ENCODE results near the gene GPC3.

DNA sequence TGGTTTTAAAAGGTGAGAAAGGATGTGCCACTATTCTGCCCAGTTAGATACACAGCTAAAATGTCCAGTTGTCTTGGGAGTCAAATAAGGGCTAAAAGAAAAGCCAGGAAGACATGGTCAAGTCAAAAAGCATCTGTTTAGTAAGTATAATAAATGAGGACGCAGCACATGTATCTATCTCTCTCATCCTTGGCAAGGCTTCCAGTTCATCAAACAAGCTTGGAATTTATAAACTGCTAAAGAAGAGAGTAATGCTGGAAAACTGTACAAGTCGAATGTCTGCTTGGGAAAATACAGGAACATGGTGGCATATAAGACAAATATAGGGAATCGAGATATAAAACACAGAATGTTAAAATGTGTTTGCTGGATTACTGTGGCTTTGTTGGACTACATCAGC, 106.7 kb downstream of the GPC3 start:
- TF ChIP-seq, protein P1, sequence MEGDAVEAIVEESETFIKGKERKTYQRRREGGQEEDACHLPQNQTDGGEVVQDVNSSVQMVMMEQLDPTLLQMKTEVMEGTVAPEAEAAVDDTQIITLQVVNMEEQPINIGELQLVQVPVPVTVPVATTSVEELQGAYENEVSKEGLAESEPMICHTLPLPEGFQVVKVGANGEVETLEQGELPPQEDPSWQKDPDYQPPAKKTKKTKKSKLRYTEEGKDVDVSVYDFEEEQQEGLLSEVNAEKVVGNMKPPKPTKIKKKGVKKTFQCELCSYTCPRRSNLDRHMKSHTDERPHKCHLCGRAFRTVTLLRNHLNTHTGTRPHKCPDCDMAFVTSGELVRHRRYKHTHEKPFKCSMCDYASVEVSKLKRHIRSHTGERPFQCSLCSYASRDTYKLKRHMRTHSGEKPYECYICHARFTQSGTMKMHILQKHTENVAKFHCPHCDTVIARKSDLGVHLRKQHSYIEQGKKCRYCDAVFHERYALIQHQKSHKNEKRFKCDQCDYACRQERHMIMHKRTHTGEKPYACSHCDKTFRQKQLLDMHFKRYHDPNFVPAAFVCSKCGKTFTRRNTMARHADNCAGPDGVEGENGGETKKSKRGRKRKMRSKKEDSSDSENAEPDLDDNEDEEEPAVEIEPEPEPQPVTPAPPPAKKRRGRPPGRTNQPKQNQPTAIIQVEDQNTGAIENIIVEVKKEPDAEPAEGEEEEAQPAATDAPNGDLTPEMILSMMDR (IDR thresholded peaks at IDR 0.05) = no peak
- no peak for TF ChIP-seq HDAC2 (IDR thresholded peaks at IDR 0.05)
- no peak for TF ChIP-seq EP300 (IDR thresholded peaks at IDR 0.05)
- TF ChIP-seq CHD4 (IDR thresholded peaks at IDR 0.05; ENCODE audit: borderline replicate concordance) = no peak
- no peak for TF ChIP-seq MAFK (IDR thresholded peaks at IDR 0.05; ENCODE audit: partially characterized antibody)
- TF ChIP-seq RFX5 (IDR thresholded peaks at IDR 0.05) = no peak
- no peak for TF ChIP-seq POLR2A (IDR thresholded peaks at IDR 0.05; ENCODE audit: low read length)
- no peak for TF ChIP-seq HOXB13 (CRISPR knock-in tag; IDR thresholded peaks at IDR 0.05; ENCODE audit: low read depth)
- no peak for TF ChIP-seq NR3C1 (IDR thresholded peaks at IDR 0.05)
- TF ChIP-seq SREBF2 (IDR thresholded peaks at IDR 0.05) = no peak
